Muscle of arm (tissue), 14 donors: Measurements from ENCODE around the gene MAP3K10. TPM values are rescaled to one million over a fixed set of nuclear protein-coding genes. Genes with fewer than 3 reads are reported as not detected.
"Not testable (repeated sequence)": the region's sequence is repeated elsewhere in the genome, so short reads cannot be mapped to it uniquely, and the experiment has no call there.

ENCODE experiments used
- DNase-seq: peaks from one replicate; pipeline ENCODE4 v3.0.0-alpha.2; 2013
- long read RNA-seq, 11 donors: transcript quantifications; one replicate each; lab custom pipeline, GENCODE V29; 2026
- polyA plus RNA-seq, 12 donors: library from polyadenylated mRNA; unstranded; fragments of 120-200 nt; gene quantifications; one replicate each; pipeline ENCODE4 v1.2.1, GENCODE V29; 2013; ENCODE audit not compliant: insufficient read length in 12 of 12

Gene MAP3K10
- 10 to 100 TPM in 2 of 12 donors, 1 to 10 TPM in 9, not detected in 1; 6.0 to 15.5 (median 7.9) TPM for polyA plus RNA-seq
- long read RNA-seq, donor 1 = 0 reads
- long read RNA-seq, donor 2 = 0 reads
- long read RNA-seq, donor 3 = 0 reads
- long read RNA-seq, donor 4 = 0 reads
- long read RNA-seq, donor 5, partial matches to known transcripts = 0 of 1 reads
- long read RNA-seq, donor 5, other reads (novel, unspliced or antisense) = 0 of 1 reads
- long read RNA-seq, donor 6 = 0 reads
- long read RNA-seq, donor 7 = 0 reads
- long read RNA-seq, donor 8, partial matches to known transcripts = 0 of 2 reads
- long read RNA-seq, donor 8, other reads (novel, unspliced or antisense) = 0 of 2 reads
- long read RNA-seq, donor 9 = 0 reads
- long read RNA-seq, donor 10, partial matches to known transcripts = 0 of 1 reads
- long read RNA-seq, donor 10, other reads (novel, unspliced or antisense) = 0 of 1 reads
- long read RNA-seq, donor 11 = 0 reads

DNA sequence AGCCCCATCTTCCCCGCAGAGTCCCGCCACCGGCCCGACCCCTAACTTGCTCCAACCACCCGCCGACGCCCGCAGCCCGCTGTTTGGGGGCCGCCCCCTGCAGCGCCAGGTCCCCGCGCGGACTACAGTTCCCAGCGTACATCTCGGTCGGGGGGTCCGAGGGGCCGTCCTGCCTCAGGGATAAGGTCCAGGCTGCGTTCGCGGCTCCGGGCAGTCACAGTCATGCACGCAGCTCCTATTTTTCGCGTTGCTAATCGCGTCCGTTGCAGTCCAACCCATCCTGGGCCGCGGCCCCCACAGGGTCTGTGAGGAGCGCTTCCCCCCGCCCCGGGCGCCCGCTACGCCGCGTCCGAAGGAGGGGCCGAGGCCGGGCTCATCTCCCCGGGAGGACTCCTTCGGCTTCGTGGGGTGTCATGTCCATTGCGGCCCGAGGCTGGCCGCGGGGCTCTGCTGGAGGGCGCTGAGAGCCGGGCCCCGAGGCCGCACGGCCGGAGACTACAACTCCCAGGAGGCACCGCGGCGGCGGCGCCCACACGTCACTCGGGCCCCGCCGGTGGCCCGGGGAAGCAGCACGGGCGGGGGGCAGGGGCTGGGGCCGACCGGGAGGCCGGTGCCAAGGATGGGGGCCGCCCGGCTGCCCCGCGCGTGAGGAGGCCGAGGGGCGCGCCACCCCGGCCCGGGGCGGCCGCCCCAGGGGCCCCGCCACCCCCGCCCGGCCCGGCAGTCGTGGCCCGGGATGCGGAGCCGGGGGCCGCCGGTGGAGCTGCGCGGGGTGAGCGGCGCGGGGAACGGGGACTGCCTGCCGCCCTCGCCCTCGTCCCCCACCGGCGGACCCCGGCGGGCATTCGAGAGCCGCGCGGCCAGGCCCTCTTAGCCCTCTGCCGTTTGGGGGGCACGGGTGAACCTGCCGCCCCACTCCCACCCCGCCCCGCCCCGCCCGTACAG lies at the start of gene MAP3K10:
Gene MAP3K10, plus strand, starts transcription at position 536 of the 945 bp plus-strand sequence. CDS start 606 bp downstream, outside the sequence.
- DNase-seq = peak; percentile 78

DNA sequence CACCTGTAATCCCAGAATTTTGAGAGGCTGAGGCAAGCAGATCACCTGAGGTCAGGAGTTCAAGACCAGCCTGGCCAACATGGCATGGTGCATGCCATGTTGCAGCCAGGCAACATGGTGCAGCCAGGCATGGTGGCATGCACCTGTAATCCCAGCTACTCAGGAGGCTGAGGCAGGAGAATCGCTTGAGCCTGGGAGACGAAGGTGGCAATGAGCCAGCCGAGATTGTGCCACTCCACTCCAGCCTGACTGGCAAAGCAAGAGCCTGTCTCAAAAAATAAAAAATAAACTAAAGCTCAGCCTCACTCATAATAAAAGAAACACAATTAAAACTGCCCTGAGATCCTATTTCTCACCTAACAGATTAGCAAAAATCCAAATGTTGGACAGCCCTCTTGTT lies 49.7 kb upstream of the MAP3K10 start:
- DNase-seq = no peak

GRCh38 chr19:40143612-40144011 lies 47.6 kb upstream of the MAP3K10 start:
- DNase-seq = peak; percentile 19

DNA sequence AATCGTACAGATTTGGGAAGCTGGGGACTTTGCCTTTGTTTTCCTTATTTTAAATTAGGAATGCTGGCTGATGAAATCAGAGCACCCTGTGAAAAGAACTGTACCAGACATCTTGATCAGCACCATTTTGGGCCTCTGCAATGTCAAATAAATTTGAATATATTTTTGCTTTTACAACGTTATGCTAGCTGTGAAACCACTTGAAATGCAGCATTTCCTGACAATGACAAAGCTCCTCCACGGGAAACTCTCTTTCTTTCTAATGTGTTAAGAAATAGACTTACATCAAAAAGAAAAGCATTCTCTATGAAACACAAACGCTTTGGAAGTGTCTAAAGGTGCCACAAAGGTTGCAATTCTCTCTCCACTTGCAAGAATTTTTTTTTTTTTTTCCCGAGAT lies 47.1 kb upstream of the MAP3K10 start:
- no peak for DNase-seq

- no peak for DNase-seq
Measured at GRCh38 chr19:40144947-40145748, 46.1 kb upstream of the MAP3K10 start.

GRCh38 chr19:40145749-40146029 lies 45.5 kb upstream of the MAP3K10 start:
- DNase-seq = not testable (repeated sequence)

DNA sequence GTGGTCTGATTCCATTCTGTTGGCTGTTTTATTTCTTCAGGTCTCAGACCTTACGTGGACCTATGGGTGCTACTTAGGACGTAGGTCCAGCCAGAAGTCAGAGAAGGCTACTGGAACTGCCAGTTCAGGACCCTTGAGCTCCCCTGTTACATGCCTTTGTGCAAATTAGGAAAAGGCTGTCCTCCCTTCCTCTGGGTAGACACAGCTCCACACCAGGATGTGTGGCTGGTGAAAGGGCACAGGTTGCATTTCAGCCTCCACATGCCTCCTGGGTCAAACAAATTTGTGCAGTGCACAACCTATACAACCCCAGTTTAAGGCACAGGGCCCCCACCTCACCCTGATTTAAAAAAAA lies 43.9 kb upstream of the MAP3K10 start:
- DNase-seq = no peak

- DNase-seq = peak; percentile 11
Measured at GRCh38 chr19:40147693-40148347, 43.4 kb upstream of the MAP3K10 start.

DNA sequence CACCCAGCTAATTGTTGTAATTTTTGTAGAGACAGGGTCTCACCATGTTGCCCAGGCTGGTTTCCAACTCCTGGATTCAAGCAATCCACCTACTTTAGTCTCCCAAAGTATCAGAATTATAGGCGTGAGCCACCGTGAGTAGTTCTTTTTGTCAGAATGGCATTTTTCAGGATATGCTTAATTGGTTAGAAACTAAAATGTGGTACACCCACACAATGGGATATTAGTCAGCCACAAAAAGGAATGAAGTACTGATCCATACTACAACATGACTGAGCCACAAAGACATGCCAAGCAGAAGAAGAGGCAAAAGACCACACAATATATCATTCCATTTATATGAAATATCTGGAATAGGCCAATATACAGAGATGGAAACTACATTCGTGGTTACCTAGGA lies 41.7 kb upstream of the MAP3K10 start:
- no peak for DNase-seq

GRCh38 chr19:40150170-40150569 lies 41.1 kb upstream of the MAP3K10 start:
- no peak for DNase-seq

GRCh38 chr19:40154121-40154680 lies 37.0 kb upstream of the MAP3K10 start:
- no peak for DNase-seq

DNA sequence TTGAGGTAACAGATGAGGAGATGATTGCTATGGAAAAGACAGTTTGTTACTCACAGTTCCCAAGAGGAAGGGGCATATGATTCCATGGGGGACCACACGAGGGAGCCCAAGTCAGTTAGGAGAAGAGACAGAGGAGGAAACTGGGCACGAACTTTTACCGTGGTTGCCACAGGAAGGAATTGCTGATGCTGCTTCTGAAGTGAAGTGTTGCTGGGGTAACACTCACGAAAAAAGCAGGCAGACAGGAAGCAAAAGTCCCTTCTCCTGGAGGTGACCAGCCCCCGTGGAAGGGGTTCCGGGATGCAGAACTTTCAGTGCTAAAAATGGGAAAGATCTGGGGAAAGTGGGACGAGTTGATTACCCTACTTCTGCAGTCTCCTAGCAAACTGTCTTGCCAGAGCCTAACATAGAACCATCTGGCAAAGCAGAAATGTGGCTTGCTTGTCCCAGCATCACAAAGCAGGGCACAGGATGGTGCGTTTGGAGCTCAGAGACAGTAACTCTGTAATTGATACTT lies 35.4 kb upstream of the MAP3K10 start:
- DNase-seq = no peak

GRCh38 chr19:40157059-40157458 lies 34.2 kb upstream of the MAP3K10 start:
- no peak for DNase-seq

GRCh38 chr19:40159744-40160143 lies 31.5 kb upstream of the MAP3K10 start:
- no peak for DNase-seq

DNA sequence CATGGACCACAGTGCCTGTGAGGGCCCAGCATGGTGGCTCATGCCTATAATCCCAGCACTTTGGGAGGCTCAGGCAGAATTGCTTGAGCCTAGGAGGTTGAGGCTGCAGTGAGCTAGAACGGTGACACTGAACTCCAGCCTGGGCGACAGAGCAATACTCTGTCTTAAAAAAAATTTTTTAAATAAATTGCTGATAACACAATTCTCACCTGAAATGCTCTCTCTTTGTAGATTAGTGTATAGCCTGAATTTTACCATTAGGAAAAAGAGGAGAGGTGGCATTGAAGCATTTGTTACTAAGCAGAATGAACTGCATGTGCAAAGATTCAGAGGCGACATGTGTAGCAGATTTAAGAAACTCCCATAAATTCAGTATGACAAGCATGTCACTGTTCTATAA lies 29.1 kb upstream of the MAP3K10 start:
- no peak for DNase-seq

DNA sequence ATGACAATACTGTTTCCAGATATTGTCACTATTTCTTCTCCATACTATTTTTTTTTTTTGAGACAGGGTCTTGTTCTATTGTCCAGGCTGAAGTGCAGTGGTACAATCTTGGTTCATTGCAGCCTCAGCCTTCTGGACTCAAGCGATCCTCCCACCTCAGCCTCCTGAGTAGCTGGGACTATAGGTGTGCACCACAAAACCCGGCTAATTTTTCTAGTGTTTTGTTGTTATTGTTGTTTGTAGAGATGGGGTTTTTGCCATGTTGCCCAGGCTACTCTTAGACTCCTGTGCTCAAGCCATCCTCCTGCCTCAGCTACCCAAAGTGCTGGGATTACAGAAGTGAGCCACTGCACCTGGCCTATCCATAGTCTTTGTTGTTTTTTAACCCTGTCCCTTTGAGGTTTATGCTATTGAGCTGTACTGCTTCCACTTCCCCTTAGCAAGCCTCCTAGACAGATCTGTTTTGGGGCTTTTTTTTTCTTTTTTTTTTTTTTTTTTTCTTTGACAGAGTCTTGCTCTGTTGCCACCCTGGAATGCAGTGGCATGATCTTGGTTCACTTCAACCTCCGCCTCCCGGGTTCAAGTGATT lies 27.6 kb upstream of the MAP3K10 start:
- no peak for DNase-seq

DNA sequence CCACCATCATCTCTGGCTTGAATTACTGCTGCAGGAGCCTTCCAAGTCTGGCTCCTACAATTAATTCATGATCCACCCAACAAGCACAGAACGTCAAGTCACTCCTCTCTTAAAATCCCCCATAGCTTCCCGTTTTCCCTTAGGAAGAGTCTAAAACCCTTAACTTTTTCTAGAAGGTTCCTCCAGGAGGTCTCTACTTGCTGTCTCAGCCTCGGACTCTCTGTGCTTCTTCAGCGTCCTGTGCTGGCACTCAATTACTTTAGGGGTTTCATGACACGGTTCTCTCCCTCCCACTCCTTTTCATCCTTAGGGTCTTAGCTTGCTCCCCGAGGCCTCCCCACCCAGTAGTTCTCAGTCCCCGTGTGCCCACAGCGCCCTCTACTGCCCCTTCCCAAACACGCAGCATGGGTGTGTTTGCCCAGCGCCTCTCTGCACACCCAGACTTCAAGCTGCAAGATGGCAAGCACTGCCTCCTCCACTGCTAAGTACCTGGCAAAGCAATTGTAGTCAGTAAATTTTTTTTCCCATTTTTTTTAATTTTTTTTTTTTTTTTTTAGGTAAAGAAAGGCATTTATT lies 25.8 kb upstream of the MAP3K10 start:
- DNase-seq = peak; percentile 15

- not testable (repeated sequence) for DNase-seq
Measured at GRCh38 chr19:40169482-40170302, 21.5 kb upstream of the MAP3K10 start.
